Measurements from ENCODE around the gene ASIC5.

ASIC5 gene

GRCh38 chr4:155785828-155786227, 80.2 kb downstream of the ASIC5 start:
- no peak for TF ChIP-seq CEBPB (IDR thresholded peaks at IDR 0.05)
- no peak for TF ChIP-seq RAD21 (IDR thresholded peaks at IDR 0.05; ENCODE audit: low read depth)
- no peak for TF ChIP-seq TEAD4 (IDR thresholded peaks at IDR 0.05)
- no peak for TF ChIP-seq REST (IDR thresholded peaks at IDR 0.05; ENCODE audit: low read depth)
- TF ChIP-seq TAF1 (IDR thresholded peaks at IDR 0.05; ENCODE audit: low read depth): no peak
- TF ChIP-seq YY1 (IDR thresholded peaks at IDR 0.05; ENCODE audit: low read depth): no peak
- TF ChIP-seq MAX (IDR thresholded peaks at IDR 0.05): no peak
- no peak for TF ChIP-seq ZBTB7A (IDR thresholded peaks at IDR 0.05; ENCODE audit: low read depth)
- no peak for TF ChIP-seq FOXM1 (IDR thresholded peaks at IDR 0.05; ENCODE audit: borderline replicate concordance, low read depth)
- no peak for TF ChIP-seq USF1 (IDR thresholded peaks at IDR 0.05)
- no peak for TF ChIP-seq NFIC (IDR thresholded peaks at IDR 0.05)
- TF ChIP-seq EGR1 (IDR thresholded peaks at IDR 0.05): no peak

- no peak for TF ChIP-seq REST (IDR thresholded peaks at IDR 0.05; ENCODE audit: low read depth)
- TF ChIP-seq TAF1 (IDR thresholded peaks at IDR 0.05; ENCODE audit: low read depth): no peak
- no peak for TF ChIP-seq CEBPB (IDR thresholded peaks at IDR 0.05)
- no peak for TF ChIP-seq ZBTB7A (IDR thresholded peaks at IDR 0.05; ENCODE audit: low read depth)
- TF ChIP-seq CREB1 (IDR thresholded peaks at IDR 0.05; ENCODE audit: low read depth): no peak
- no peak for TF ChIP-seq EP300 (IDR thresholded peaks at IDR 0.05; ENCODE audit: borderline replicate concordance)
- no peak for TF ChIP-seq NFIC (IDR thresholded peaks at IDR 0.05)
- TF ChIP-seq TCF12 (IDR thresholded peaks at IDR 0.05; ENCODE audit: low read depth): no peak
- no peak for TF ChIP-seq MAX (IDR thresholded peaks at IDR 0.05)
- no peak for TF ChIP-seq TEAD4 (IDR thresholded peaks at IDR 0.05)
- no peak for TF ChIP-seq FOXM1 (IDR thresholded peaks at IDR 0.05; ENCODE audit: borderline replicate concordance, low read depth)
- TF ChIP-seq EGR1 (IDR thresholded peaks at IDR 0.05): no peak
- TF ChIP-seq YY1 (IDR thresholded peaks at IDR 0.05; ENCODE audit: low read depth): no peak
- TF ChIP-seq USF1 (IDR thresholded peaks at IDR 0.05): no peak
Observed at GRCh38 chr4:155784637-155785036, 81.4 kb downstream of the ASIC5 start.

- TF ChIP-seq TCF12 (IDR thresholded peaks at IDR 0.05; ENCODE audit: low read depth) (no peak), ZBTB7A (IDR thresholded peaks at IDR 0.05; ENCODE audit: low read depth) (no peak), NFIC (IDR thresholded peaks at IDR 0.05) (no peak), REST (IDR thresholded peaks at IDR 0.05; ENCODE audit: low read depth) (no peak), TAF1 (IDR thresholded peaks at IDR 0.05; ENCODE audit: low read depth) (no peak), EGR1 (IDR thresholded peaks at IDR 0.05) (no peak), EP300 (IDR thresholded peaks at IDR 0.05; ENCODE audit: borderline replicate concordance) (no peak), USF1 (IDR thresholded peaks at IDR 0.05) (no peak), CEBPB (IDR thresholded peaks at IDR 0.05) (no peak), MAX (IDR thresholded peaks at IDR 0.05) (no peak), YY1 (IDR thresholded peaks at IDR 0.05; ENCODE audit: low read depth) (no peak), CREB1 (IDR thresholded peaks at IDR 0.05; ENCODE audit: low read depth) (no peak), FOXM1 (IDR thresholded peaks at IDR 0.05; ENCODE audit: borderline replicate concordance, low read depth) (no peak), RAD21 (IDR thresholded peaks at IDR 0.05; ENCODE audit: low read depth) (no peak), TEAD4 (IDR thresholded peaks at IDR 0.05) (no peak)
Observed at GRCh38 chr4:155781249-155781831, 84.7 kb downstream of the ASIC5 start.
